Ovary (tissue), 9 donors: ENCODE measurements around the gene PRAC1. TPM values are rescaled to one million over a fixed set of nuclear protein-coding genes. Genes with fewer than 3 reads are reported as not detected.

Experiments used
- DNase-seq, 5 donors: peaks; one replicate each; pipeline ENCODE4 v3.0.0-alpha.2; 2019 to 2020
- H3K27ac ChIP-seq, 2 donors: fragments of 200-600 bp; one replicate each; pipeline versions ENCODE4 v1.5.1 to v1.8.0; 2019 to 2022
- H3K27me3 ChIP-seq: fragments of 200-600 bp; one replicate; pipeline ENCODE4 v1.8.0; 2022
- H3K36me3 ChIP-seq: fragments of 200-600 bp; sonication (generic); one replicate; pipeline ENCODE4 v1.5.1; 2019
- H3K4me1 ChIP-seq: one replicate; pipeline ENCODE4 v1.8.1; 2013; ENCODE audit warnings: mild to moderate bottlenecking, moderate library complexity; ENCODE audit not compliant: insufficient read depth
- H3K4me3 ChIP-seq: fragments of 200-600 bp; sonication (generic); one replicate; pipeline ENCODE4 v1.5.1; 2017
- H3K9me3 ChIP-seq, 2 donors: fragments of 200-600 bp in 1 of 2; sonication (generic) in 1 of 2; one replicate each; pipeline versions ENCODE4 v1.5.1 to v1.8.1; 2013 to 2019; ENCODE audit warnings: mild to moderate bottlenecking in 1 of 2, moderate library complexity in 1 of 2
- CTCF ChIP-seq, 3 donors: fragments of 450-650 bp in 2 of 3; fragments of 200-600 bp in 1 of 3; IDR thresholded peaks; one replicate each; pipeline versions ENCODE4 v1.5.1 to v1.8.0; 2016 to 2022; ENCODE audit warnings: antibody characterized with exemption in 3 of 3, mild to moderate bottlenecking in 1 of 3
- EP300 ChIP-seq: sonication (generic); formaldehyde crosslinking; IDR thresholded peaks from one replicate; pipeline ENCODE4 v1.6.1; 2017; ENCODE audit warnings: antibody characterized with exemption
- POLR2A ChIP-seq: fragments of 450-650 bp; IDR thresholded peaks from one replicate; pipeline ENCODE4 v1.6.1; 2017; ENCODE audit warnings: antibody characterized with exemption, mild to moderate bottlenecking, moderate library complexity
- WGBS, 3 donors: extraction: QIAGEN DNeasy Blood & Tissue Kit in 1 of 3; methylation state at CpG; one replicate each; pipeline versions ENCODE4 v1.1.5 to v1.1.7; 2013 to 2017; 5-methylcytosine and 5-hydroxymethylcytosine counted together
- intact Hi-C, 4 donors: fragments of 100-400 bp; cut with DNase I; formaldehyde crosslinking; loops; one replicate each; pipeline versions ENCODE4 v1.11.0 to v1.15.1; 2022 to 2023
- polyA plus RNA-seq, 2 donors: library from polyadenylated mRNA; stranded (reverse); fragments of 200-250 nt in 1 of 2; fragments of 350-450 nt in 1 of 2; fragmentation: Illumina TruSeq in 1 of 2; extraction: RNeasy Lipid Tissue Mini Kit (QIAGEN cat#74804) in 1 of 2; gene quantifications; one replicate each; pipeline ENCODE4 v1.2.3, GENCODE V29; 2013 to 2014
- total RNA-seq, 7 donors: library from RNA; depleted of rRNA in 2 of 7; stranded (reverse); fragments of >200 nt in 2 of 7; fragmentation: NEBNext Ultra II Directional in 3 of 7; extraction: Animal tissue kit (Norgen Biotek cat#: 25700) in 3 of 7; gene quantifications; one replicate each; pipeline versions ENCODE4 v1.1.0 to v1.2.4, GENCODE V29; 2016 to 2023
- donor health status: DM: no; HTN: no; CAD: no; lungs with moderate emphysema.
- donor health status: DM: no; HTN: no; CAD: no.
- donor health status: Bipolar disorder and iron deficiency.
- donor health status: DM: yes; HTN: yes; CAD: no.
- donor health status: DM: no; HTN: no; CAD: no.
- donor health status: DM: yes; HTN: yes; CAD: no.

The PRAC1 gene
- total and polyA plus RNA-seq, 9 donors: not detected

GRCh38 chr17:48747445-48748363, 25.4 kb upstream of the PRAC1 start:
- Histone ChIP-seq H3K9me3 (no peaks in the 10 kb centered on the region), H3K36me3 (no peaks in the 10 kb centered on the region), H3K27me3 (no peaks in the 10 kb centered on the region), H3K4me3 (no peak overlapping the region), H3K27ac (no peak overlapping the region), H3K4me1 (no peaks in the 10 kb centered on the region)
- no peak for DNase-seq
- TF ChIP-seq EP300 (no peak), POLR2A (no peak), CTCF (IDR thresholded peaks at IDR 0.05) (no peak)
- intact Hi-C loops: no loop called here
- WGBS, 3 donors: 5 to 6% (median 6%) methylated on average over 47 to 53 of the region's 53 CpGs

GRCh38 chr17:48746916-48747444, 24.7 kb upstream of the PRAC1 start:
- DNase-seq: no peak
- H3K4me3 ChIP-seq: no peak overlapping the region
- H3K27ac ChIP-seq: no peak overlapping the region
- 2 to 7% (median 4%) methylated on average over 21 of the region's 21 CpGs for WGBS, 3 donors
- no peaks in the 10 kb centered on the region for H3K9me3 ChIP-seq
- no peaks in the 10 kb centered on the region for H3K4me1 ChIP-seq
- no peaks in the 10 kb centered on the region for H3K36me3 ChIP-seq
- H3K27me3 ChIP-seq: no peaks in the 10 kb centered on the region
- no peak for TF ChIP-seq EP300
- no peak for TF ChIP-seq CTCF (IDR thresholded peaks at IDR 0.05)
- TF ChIP-seq POLR2A: no peak
- intact Hi-C loops: no loop called here

GRCh38 chr17:48745381-48746275, 23.3 kb upstream of the PRAC1 start:
- Histone ChIP-seq H3K9me3 (no peaks in the 10 kb centered on the region), H3K27ac (no peak overlapping the region), H3K4me3 (no peak overlapping the region), H3K4me1 (no peaks in the 10 kb centered on the region), H3K36me3 (no peaks in the 10 kb centered on the region), H3K27me3 (no peaks in the 10 kb centered on the region)
- intact Hi-C loops: no loop called here
- WGBS, 3 donors: 13 to 15% (median 14%) methylated on average over 12 of the region's 12 CpGs
- no peak for DNase-seq
- TF ChIP-seq POLR2A: no peak
- TF ChIP-seq CTCF (IDR thresholded peaks at IDR 0.05): no peak
- TF ChIP-seq EP300: no peak

GRCh38 chr17:48740537-48740936, 18.2 kb upstream of the PRAC1 start:
- Histone ChIP-seq H3K4me1 (no peaks in the 10 kb centered on the region), H3K27ac (no peak overlapping the region), H3K27me3 (no peaks in the 10 kb centered on the region), H3K9me3 (no peaks in the 10 kb centered on the region), H3K36me3 (no peaks in the 10 kb centered on the region), H3K4me3 (no peak overlapping the region)
- no peak for TF ChIP-seq POLR2A
- no peak for TF ChIP-seq EP300
- no peak for TF ChIP-seq CTCF (IDR thresholded peaks at IDR 0.05)
- intact Hi-C loops: no loop called here
- DNase-seq: no peak
